NCI-H2029 (cell line): ENCODE measurements around the gene ZNF282.
"Not testable (repeated sequence)": the region's sequence is repeated elsewhere in the genome, so short reads cannot be mapped to it uniquely, and the experiment has no call there.

Experiments
- DNase-seq: peaks from one replicate; lab custom pipeline; 2025; lab: John Stamatoyannopoulos, UW

The ZNF282 gene

DNA sequence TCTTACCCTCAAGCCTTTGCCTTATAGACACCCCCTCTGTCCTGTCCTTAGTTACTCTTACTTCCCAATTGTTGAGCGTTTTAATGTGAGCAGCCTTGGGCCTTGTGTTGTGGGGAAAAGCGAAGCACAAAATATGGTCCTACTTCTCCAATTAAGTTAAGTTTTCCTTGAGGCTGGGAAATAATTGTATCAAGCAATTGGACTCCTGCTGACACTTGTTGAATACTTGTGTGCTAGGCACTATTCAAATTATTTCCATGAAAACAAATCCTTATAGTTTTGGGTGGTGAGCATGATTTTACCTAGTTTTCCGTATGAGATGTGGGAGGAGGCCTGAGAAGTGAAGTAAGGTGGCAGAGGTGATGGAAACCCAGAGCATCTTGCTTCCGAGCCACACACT is 61.2 kb downstream of the ZNF282 start:
- DNase-seq, result no peak

DNA sequence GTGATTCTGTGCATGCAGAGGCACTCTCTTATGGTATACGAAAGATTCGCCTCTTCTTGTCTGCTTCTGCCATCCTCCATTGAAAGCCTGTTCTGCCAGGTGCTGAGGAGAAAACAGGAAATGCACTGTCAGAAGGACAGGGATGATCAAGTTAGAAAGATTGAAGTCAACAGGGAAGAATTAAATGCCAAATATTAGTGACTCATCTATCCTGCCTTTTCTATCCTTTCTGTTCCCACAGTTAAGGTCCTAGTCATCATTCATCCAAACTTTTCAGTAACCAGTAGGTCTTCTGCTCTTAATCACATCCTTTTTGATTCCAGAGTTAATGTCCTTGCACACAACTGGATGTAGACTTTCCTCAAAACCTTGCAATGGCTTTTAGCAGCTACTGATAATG is 61.8 kb downstream of the ZNF282 start:
- DNase-seq, result no peak

DNA sequence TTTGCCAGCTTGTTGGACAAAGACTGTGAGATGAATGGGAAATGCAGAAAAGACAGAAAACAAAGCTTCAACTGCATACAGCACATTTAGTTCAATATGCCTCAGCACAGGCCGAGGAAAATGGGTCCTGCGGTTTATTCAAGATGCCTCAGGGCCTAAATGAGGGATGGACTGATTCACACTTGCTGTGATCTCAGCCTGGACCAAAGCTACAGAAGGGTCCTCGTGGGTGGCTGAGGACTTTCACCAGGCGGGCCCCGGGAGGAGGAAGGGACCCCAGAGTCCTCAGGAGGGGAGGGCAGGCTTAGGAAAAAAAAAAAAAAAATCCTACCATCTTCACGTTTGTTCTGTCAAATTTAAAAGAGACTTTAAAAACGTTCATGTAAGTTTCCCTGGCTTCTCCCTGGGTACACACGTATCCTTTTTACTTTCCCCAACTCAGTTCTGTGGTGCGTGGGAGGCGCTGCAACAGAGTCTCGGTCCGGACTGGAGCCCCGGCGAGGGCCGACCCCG is 66.0 kb downstream of the ZNF282 start:
- DNase-seq, result no peak

DNA sequence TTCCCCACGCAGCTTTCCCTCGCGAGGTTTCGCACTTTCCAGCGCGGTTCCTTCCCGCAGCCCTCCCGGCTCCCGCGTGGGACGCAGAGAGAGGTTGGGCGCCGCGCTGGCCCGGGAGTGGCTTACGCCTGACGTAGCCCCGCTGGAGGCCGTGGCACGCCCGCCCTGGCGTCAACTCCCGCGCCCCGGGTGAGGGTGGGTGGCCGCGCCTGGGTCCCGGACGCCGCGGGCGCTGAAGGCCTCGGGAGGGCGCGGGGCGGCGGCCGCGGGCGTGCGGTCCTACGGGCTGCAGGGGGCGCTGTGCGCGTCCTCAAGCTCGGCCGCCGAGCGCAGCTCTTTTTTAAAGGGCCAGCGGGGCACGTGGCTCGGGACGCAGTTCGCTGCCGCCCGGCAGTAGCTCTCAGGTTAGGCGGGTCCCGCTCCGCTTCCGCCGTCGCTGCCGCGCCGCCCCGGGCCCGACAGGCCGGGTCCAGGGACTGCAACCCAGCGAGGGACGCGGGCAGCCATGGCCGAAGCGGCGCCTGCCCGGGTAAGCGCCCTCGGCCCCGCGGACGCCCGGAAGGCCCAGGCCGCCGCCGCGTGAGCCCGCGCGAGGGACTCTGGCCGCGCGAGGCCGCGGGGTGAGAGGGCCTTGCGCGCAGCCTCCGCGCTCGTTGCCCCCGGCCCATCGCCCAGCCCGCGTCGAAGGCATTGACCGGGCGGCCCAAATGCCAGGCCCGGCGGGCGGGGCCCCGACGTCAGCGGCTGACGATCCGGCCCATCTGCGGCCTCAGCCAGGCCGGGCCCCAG is 66.7 kb downstream of the ZNF282 start, which contains the start of gene ZNF783:
Gene ZNF783 (plus strand): TSS at position 368 of the 789 bp plus-strand sequence. CDS start 138 bp downstream, at position 506.
- DNase-seq, result peak; percentile 81

DNA sequence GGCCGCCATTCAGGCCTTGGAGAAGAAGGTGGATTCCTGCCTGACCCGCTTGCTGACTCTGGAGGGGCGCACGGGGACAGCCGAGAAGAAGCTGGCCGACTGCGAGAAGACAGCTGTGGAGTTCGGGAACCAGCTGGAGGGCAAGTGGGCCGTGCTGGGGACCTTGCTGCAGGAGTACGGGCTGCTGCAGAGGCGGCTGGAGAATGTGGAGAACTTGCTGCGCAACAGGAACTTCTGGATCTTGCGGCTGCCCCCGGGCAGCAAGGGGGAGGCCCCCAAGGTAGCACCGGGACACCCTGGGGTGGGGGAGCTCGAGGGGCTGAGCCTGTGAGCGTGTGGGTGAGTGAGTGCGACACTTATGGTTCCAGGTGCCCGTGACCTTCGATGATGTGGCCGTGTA is 71.1 kb downstream of the ZNF282 start:
- no peak for DNase-seq

DNA sequence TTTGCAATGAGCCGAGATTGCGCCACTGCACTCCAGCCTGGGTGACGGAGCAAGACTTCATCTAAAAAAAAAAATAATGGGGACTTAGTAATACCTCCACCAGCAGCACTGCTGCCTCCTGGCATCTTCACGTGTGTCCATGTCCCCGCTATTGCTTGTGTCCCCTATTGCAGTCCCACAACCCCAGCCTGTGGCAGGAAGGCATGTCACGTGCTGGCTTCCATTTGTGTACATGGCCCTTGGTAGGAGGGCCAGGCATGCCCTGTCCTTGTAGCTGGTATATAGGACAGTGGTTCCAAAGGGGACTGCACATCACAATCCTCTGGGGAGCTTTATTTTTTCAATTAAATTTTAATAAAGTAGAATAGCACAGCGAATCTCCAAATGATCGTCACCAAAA is 72.4 kb downstream of the ZNF282 start:
- no peak for DNase-seq

DNA sequence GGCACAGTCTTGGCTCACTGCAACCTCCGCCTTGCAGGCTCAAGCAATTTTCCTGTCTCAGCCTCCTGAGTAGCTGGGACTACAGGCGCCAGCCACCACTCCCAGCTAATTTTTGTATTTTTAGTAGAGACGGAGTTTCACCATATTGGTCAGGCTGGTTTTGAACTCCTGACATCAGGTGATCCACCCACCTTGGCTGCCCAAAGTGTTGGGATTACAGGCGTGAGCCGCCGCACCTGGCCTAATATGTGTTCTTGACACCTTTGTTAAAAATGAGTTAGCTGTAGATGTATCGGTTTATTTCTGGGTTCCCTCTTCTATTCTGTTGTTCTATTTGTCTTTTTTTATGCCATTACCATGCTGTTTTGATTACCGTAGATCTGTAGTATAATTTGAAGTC is 79.1 kb downstream of the ZNF282 start:
- DNase-seq, result not testable (repeated sequence)
